ENCODE results near the gene ZNF438.

DNA sequence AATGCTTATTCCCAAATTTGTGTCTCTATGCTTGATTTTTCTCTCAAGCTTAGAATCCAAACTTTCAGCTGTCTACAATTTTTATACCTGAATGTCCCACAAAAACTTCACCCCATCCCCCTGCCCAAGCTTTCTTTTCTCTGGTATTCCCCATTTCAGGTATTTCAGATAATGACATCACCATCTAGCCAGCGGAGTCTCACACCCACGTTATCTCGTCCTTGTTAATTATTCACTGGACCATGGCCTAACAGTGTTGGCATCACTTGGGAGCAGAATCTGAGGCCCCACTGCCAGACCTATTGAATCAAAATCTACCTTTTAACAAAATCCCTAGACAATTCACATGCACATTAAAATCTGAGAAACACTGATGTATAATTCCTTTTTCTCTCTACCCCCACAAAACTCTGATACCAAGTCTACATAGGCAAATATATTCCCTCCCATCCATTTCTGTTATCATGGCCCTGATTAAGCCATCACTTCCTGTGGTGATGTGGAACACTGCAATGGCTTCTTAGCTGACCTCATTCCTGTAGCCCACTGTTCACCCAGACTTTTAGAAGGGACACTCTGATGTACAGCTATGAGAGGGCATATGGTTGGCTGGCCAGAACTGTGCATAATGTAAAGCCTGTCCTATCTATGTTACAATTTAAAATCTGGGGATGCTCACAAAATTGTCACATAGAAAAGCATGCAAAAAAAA is 31.4 kb downstream of the ZNF438 start:
- TF ChIP-seq, protein P1, sequence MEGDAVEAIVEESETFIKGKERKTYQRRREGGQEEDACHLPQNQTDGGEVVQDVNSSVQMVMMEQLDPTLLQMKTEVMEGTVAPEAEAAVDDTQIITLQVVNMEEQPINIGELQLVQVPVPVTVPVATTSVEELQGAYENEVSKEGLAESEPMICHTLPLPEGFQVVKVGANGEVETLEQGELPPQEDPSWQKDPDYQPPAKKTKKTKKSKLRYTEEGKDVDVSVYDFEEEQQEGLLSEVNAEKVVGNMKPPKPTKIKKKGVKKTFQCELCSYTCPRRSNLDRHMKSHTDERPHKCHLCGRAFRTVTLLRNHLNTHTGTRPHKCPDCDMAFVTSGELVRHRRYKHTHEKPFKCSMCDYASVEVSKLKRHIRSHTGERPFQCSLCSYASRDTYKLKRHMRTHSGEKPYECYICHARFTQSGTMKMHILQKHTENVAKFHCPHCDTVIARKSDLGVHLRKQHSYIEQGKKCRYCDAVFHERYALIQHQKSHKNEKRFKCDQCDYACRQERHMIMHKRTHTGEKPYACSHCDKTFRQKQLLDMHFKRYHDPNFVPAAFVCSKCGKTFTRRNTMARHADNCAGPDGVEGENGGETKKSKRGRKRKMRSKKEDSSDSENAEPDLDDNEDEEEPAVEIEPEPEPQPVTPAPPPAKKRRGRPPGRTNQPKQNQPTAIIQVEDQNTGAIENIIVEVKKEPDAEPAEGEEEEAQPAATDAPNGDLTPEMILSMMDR (IDR thresholded peaks at IDR 0.05) = no peak
- no peak for TF ChIP-seq POLR2A (IDR thresholded peaks at IDR 0.05)
